ENCODE data around the gene B3GALNT2.

DNA sequence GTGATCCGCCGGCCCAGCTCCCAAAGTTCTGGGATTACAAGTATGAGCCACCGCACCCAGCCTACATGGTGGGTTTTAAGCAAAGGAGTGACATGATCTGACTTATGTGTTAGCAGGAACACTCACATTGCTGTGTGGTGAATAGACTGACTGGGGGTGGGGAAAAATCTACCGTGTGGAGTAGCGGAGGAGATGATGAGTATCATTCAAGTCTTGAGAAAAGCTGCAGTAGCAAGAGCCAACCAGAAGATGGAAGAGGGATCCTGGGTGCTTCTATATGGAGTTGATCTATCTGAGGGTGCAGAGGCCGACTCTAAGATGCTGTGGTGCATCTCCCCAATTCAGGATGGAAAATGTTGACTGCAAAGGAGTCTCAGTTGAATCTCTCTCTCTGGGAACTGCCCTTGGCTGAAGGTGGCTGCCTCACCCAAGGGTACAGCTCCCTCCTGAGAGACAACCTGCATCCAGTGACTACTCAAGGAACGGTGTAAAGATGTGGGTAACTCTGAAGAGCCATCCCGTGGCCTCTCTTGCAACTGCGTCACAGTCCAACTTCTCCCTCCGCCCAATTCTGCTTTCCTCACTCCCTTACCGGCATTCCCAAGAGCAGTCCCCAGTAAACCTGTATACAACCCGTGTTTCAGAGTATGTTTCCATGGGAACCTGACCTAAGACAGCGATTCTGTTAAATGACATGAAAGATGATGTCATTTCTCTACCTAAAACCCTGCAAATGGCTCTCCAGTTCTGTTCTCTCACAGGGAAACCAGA, 7.4 kb upstream of the B3GALNT2 start:
- TF ChIP-seq CTCF (IDR thresholded peaks at IDR 0.05) (no peak), POLR2A (IDR thresholded peaks at IDR 0.05) (no peak)

Data from prostate gland (tissue), 2 donors.